Activated CD8-positive, alpha-beta memory T cell treated with anti-CD3 and anti-CD28 coated beads, Interleukin-2, amount 50 U/mL, for 48 hours (primary cell): ENCODE measurements around the gene HAPLN2.
A peak's percentile ranks its signal among the peaks of the same experiment; 100 is the strongest.
"Not testable (repeated sequence)": the region's sequence is repeated elsewhere in the genome, so short reads cannot be mapped to it uniquely, and the experiment has no call there.

Experiments
- DNase-seq: peaks from one replicate; pipeline ENCODE4 v3.0.0-alpha.2; 2020

The HAPLN2 gene

DNA sequence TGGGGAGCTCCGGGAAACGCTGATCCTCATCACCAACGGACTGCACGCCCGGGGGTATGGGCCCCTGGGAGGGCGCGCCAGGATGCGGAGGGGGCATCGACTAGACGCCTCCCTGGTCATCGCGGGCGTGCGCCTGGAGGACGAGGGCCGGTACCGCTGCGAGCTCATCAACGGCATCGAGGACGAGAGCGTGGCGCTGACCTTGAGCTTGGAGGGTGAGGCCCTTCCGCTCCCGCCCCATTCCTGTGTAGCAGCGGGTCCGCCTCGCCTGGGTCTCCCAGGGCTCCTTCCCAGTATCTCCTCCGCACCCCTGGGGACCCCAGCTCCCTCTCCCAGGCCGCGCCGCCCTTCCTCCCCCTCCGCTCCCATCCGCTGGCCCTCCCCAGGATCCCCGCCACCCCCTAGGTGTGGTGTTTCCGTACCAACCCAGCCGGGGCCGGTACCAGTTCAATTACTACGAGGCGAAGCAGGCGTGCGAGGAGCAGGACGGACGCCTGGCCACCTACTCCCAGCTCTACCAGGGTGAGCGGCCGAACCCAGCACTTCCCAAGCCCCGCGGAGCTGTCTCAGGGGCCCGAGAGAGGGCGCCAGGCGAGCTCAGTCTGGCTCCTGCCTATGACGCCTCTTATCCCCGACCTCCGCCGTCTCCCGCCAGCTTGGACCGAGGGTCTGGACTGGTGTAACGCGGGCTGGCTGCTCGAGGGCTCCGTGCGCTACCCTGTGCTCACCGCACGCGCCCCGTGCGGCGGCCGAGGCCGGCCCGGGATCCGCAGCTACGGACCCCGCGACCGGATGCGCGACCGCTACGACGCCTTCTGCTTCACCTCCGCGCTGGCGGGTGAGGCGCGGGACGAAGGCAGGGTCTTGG, 5.0 kb downstream of the HAPLN2 start:
- peak; percentile 80 for DNase-seq

DNA sequence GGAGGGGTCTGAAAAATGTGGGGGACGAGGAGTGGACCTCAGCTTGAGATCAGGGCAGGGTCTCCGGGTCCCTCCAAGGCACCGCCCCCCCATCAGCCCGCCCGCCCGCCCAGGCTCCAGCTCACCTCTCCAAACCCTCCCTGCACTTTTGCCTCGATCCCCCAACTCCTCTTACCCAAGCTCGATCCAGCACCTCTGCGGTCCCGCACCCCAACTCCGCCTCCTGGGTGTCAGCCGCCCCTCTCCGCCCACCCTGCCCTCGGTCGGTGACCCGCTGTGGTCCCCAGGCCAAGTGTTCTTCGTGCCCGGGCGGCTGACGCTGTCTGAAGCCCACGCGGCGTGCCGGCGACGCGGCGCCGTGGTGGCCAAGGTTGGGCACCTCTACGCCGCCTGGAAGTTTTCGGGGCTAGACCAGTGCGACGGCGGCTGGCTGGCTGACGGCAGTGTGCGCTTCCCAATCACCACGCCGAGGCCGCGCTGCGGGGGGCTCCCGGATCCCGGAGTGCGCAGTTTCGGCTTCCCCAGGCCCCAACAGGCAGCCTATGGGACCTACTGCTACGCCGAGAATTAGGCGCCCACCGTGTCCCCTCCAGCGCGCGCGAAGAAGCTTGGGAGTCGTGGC, 5.7 kb downstream of the HAPLN2 start:
- DNase-seq: no peak

DNA sequence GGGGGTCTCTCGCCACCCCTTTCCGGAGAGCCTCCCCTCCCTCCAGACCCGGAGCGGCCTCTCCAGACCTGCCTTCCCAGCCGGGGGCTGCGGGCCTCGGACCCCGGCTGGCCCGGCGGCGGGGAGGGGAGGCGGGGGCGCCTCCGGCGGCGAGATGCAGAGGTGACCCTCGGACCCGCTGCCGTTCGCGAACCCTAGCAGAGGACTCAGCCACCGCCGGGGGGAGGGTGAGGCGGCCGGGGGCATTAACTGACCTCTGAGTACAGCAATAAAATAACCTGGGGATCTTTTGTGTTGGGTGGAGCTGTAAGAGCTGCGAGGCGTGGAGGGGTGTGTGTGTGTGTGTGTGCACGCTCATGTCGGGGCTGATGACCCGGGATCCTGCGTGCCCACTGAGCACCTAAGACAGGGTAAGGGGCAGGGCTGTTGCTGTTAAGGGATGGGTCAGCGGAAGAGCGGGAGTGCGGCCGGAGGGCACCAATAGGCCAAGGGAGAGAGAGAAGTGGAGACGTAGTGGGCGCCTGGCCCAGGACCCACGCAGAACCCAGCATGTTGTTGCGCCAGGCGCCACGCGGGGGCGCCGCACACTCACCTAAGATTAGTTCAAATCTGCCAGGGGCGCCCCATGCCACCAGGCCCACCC, 6.3 kb downstream of the HAPLN2 start:
- DNase-seq: peak; percentile 87

- no peak for DNase-seq
These were observed 6.8 kb downstream of the HAPLN2 start for GRCh38 chr1:156626079-156626438.

- no peak for DNase-seq
These were observed 8.2 kb downstream of the HAPLN2 start for GRCh38 chr1:156627313-156627880.

DNA sequence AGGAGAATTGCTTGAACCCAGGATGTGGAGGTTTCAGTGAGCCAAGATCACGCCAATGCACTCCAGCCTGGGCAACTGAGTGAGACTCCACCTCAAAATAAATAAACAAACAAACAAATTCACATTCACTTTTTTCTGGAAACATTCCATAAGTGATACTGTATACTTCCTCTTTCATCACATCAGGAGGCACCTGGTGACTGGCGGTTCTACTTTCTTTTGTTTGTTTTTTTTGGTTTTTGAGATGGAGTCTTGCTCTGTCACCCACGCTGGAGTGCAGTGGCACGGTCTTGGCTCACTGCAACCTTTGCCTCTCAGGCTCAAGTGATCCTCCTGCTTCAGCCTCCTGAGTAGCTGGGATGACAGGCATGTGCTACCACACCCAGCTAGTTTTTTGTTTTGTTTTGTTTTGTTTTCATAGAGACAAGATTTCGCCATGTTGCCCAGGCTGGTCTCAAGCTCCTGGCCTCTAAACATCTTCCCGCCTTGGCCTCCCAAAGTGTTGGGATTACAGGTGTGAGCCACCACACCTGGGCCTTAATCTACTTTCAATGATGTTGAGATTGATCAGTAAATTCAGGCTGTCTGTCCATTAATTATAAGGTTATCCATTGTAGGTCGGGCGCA, 10.7 kb downstream of the HAPLN2 start:
- DNase-seq: no peak

DNA sequence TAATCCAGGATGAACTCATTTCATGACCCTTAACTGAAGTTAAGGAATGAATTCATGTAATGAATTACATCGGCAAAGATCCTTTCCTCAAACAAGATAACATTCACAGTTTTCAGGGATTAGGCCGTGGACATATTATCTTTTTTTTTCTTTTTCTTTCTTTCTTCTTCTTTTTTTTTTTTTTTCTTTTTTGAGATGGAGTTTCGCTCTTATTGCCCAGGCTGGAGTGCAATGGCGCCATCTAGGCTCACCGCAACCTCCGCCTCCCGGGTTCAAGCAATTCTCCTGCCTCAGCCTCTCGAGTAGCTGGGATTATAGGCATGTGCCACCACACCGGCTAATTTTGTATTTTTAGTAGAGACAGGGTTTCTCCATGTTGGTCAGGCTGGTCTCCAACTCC, 11.9 kb downstream of the HAPLN2 start:
- not testable (repeated sequence) for DNase-seq

DNA sequence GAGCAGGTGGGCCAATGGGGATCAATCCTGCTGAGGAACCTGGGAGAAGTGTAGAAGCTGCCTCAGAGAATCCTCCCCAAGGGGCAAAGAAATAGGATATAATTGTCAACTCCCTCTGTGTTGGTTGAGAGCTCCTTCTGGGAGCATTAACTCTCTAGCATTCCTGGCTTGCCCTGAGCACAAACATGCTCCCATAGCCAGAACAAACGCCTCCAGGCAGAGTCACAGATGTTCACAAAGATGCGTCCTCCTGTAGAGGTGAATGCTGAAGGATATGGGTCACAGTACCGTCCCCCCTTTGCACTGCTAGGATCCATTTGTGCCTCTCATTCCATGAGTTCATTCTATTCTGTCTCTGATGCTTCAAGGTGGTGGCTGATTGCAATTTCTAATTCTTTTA, 13.1 kb downstream of the HAPLN2 start:
- DNase-seq: no peak

DNA sequence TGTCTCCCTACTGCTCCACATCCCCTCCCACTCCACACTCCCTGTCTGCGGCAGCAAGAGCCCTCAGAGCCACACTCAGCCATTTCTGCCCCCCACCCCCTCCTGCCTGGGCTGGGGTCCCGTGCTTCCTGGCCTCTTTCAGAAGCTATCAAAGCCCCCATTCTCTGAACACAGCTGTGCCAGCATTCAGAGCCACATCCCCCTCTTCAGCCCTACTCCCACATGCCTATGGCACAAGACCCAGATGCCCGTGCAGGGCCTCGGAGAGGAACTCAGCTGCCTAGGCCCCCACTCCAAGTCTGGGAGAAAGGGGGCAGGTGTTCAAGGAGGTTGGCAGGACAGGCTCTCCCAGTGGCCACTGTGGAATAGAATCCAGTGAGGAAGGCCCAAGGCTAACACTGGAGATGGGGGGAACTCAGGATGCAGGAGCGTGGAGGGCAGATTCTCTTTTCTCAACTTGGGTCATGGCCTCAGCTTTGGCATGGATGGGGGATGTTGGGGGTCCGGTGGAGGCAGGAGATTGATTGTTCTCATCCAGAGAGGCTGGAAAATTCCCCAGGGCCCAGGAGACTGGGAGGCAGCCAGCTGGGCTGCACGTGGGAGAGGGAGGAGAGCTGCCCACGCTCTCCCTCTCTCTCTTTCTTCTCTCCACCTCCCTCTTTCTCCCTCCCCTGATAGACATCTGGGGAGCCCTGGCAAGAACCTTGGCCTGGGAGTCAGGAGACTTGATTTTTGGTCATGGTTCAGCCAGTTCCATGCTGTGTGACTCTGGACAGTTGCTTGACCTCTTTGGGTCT, 19.2 kb downstream of the HAPLN2 start:
- no peak for DNase-seq

GRCh38 chr1:156639601-156640101, 20.4 kb downstream of the HAPLN2 start:
- no peak for DNase-seq

GRCh38 chr1:156640842-156641706, 21.9 kb downstream of the HAPLN2 start:
- no peak for DNase-seq

GRCh38 chr1:156641761-156642264, 22.6 kb downstream of the HAPLN2 start, which contains the start of gene BCAN:
BCAN (plus strand) TSS chr1:156642117; CDS start chr1:156646055, 3,938 bp downstream.
- DNase-seq: no peak

DNA sequence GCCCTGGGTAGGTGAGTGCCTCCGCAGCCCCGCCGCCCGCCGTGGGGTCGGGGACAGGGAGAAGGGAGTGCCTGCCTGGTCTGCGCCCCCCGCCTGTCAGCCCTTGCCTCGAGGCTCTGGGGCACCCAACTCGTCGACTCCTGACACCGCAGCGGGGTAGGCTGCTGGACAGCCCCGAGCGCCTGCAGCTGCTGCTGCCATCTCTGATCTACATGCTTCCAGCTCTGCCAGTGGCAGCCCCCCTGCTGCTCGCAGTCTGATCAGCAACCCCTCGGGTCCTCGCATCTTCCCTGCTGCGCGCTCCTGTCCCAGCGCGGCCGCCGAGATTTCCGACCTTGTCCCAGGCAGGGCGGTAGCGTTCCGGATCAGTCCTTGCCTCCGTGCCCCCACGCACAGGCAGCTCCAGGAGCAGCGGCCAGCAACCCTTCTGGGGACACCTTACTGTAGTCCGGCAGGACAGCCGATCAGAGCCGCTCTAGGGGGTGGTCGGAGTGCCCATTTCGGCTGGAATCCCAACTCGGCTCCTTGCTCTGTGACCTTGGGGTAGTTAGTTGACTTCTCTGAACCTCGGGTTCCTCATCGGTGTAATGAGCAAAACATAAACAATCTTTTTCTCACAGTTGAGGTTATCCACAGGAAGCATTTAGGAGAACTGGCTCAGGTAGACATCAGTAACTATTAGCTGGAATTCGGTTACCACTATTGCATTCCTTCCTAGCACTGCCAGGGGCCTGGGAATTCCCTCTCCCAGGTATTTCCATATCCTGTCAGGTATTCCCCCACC, 23.2 kb downstream of the HAPLN2 start:
- DNase-seq: no peak

GRCh38 chr1:156643049-156643777, 24.0 kb downstream of the HAPLN2 start:
- no peak for DNase-seq

- DNase-seq: no peak
These were observed 24.5 kb downstream of the HAPLN2 start for GRCh38 chr1:156643778-156644092.

DNA sequence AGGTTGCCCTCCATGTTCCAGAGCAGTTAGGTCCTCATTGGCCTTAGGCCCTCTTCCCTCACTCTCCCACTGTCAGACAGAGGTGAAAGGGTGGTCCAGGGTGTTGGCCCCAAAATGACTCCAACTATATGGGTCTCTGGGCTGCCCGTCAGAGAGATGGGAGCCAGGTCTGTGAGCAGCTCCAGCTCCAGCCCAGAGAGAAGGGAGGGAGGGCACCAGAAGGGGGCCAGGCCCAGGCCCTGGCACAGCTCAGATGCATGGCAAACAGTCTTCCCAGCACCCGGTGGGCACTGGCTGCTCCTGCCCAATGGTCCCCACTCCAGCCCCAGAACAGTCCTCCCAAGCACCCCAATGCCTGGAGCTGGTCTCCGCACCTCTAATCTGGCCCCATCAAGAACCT, 24.9 kb downstream of the HAPLN2 start:
- DNase-seq: no peak

- DNase-seq: no peak
These were observed 25.4 kb downstream of the HAPLN2 start for GRCh38 chr1:156644640-156645039.

DNA sequence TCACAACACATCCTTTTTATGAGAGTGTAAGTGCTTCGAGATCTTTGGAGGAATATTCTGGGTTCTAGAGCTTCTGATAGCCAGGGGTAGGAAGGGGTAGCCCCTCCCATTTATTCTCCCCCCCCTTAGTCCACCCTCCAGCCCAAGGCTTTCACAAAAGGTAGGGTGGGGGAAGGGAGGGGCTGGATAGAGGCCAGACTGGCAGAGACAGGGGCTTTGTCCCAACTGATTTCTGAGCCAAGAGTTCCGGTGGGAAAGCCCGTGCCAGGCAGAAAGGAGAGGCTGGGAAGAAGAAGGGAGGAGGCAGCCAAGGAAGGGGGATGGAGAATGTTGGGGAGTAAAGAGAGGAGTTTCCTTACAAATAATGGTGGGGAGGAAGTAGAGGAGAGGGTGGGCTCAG, 25.8 kb downstream of the HAPLN2 start:
- no peak for DNase-seq

DNA sequence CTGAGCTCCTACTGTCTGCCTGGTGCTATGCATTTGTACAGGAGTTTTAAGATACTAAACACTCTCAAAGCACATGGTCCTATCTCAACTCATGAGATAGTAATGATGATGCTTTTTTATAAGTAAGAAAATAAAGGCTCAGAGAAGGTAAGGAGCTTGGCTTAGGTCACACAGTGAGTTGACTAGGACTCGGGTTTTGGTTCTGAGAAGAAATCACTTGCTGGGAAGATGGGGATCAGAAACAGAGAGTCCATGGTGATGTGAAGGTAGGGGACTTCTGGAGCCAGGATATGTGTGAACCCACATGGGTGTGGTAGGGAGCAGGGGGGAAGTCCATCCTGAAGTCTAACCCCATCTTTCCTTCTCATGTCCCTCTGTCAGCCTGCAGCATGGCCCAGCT, 26.5 kb downstream of the HAPLN2 start:
- no peak for DNase-seq
